GM04503 (cell line): ENCODE measurements around the gene DEDD.

Experiments used
- DNase-seq: peaks from one replicate; pipeline ENCODE4 v3.0.0-alpha.2; 2012; ENCODE audit warnings: low read depth

Gene DEDD

DNA sequence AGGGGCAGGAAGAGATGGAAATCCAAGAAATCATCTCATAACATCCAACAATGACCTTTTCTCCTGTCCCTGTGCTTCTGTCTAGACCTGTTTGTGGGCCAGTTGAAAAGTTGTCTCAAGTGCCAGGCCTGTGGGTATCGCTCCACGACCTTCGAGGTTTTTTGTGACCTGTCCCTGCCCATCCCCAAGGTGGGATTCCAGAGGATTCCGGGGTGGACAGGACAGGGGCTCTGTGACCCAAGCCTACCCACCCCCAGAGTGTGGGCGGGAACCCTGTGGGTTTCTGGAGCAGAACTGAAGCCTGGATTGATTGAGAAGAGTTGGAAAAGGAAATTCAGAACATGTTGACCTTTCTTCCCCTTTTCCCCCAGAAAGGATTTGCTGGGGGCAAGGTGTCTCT is 31.3 kb upstream of the DEDD start:
- no peak for DNase-seq

DNA sequence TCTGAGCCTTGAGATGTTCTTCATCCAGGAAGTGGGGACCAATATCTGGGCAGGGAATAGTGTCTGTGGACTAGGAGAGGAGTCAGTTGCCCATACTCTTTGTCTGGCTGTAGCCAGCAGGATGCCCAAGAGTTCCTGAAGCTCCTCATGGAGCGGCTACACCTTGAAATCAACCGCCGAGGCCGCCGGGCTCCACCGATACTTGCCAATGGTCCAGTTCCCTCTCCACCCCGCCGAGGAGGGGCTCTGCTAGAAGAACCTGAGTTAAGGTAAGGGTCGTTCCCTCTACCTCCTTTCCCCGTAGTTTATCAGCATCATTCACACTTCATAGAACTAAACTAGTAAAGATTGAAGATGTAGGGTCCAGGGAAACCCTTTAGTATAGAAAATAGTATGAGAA is 30.3 kb upstream of the DEDD start:
- no peak for DNase-seq

DNA sequence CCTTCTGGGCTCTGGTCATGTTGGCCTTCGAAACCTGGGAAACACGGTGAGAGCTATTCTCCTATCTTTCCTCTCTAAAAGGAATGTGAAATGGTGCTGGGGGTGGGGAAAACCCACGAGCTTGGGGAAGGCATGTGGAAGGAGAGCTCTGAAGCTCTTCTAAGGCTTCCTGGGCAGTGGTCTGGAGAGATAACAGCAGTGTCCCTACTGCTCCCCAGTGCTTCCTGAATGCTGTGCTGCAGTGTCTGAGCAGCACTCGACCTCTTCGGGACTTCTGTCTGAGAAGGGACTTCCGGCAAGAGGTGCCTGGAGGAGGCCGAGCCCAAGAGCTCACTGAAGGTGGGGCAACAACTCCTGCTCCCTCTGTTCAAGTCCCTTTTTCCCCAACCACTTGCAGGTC is 29.6 kb upstream of the DEDD start:
- DNase-seq = no peak

DNA sequence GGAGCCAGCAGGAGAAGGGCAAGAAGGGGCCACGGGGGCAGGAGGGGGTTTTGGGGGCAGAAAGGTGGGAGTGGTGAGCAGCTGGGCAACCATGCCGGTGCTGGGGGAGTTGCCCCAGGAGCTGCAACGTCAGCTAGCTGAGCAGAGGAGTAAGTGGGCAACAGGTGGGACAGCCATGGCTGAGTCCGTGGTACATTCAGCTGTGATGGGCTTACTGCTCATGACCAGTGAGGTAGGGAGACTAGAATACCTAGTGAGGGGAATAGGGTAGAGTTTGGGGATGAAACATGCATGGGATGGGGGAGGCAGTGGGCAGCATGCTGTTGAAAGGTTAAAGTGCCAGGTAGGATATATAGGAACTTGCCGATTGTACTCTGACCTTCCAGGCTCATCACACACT is 29.2 kb upstream of the DEDD start:
- no peak for DNase-seq

DNA sequence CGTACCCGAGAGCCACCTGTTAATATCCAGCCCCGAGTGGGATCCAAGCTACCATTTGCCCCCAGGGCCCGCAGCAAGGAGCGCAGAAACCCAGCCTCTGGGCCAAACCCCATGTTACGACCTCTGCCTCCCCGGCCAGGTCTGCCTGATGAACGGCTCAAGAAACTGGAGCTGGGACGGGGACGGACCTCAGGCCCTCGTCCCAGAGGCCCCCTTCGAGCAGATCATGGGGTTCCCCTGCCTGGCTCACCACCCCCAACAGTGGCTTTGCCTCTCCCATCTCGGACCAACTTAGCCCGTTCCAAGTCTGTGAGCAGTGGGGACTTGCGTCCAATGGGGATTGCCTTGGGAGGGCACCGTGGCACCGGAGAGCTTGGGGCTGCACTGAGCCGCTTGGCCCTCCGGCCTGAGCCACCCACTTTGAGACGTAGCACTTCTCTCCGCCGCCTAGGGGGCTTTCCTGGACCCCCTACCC is 28.2 kb upstream of the DEDD start:
- DNase-seq = no peak

DNA sequence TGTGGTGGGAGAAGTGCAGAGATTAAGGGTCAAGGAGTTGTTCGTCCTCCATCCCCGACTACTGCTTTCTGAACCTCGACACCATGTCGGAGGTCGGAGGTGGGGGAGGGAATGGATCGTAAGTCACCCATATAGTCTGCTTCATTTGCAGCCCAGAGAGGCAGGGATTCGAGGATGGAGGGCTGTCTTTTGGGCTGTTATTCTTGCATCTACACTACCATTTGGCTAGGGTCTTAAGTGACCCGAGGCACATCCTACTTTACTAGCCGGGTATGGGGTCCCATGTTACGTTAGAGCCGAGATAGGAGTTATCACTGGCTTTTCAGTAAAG is 27.4 kb upstream of the DEDD start:
- no peak for DNase-seq

DNA sequence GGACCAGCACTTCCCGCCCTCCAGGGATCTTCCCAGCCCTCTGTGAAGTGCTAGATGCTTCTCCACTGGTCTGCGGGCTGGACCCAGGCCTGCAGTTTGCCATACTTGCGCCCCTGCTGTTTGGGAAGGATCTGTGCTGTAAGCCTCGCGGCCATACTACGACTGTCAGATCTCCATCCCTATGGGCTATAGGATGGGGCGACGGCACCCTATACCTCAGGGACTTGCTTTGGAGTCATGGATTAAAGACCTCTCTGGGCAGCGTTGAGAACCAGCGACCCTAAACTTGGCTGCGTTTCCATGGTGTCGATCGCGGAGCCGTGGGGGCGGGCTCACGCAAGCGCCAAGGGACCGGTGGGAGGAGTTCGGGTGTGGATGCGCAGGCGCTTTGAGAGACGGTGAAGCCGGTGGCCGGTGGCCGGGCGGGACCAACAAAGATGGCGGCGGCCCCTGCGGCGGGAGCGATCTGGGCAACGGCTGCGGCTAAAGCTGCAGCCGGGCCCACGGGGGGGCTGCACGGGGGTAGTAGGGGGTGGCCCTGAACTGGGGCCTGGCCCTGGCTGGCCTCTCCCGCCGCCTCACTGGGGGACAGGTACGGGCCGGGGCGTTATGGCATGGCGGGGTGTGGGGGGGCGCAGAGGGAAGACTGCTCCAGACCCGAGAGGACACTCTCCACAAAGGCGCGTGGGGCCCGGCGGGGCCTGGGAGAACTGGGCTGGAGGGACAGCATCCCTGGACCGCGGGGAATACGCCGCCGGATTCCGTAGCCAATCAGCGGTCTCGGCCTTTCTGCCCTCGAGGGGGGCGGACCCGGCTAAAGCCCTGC is 26.8 kb upstream of the DEDD start, which contains the start of gene USP21:
Gene USP21, plus strand, starts transcription at position 414 of the 826 bp plus-strand sequence. CDS start 1,141 bp downstream, outside the sequence.
- peak; percentile 34 for DNase-seq

DNA sequence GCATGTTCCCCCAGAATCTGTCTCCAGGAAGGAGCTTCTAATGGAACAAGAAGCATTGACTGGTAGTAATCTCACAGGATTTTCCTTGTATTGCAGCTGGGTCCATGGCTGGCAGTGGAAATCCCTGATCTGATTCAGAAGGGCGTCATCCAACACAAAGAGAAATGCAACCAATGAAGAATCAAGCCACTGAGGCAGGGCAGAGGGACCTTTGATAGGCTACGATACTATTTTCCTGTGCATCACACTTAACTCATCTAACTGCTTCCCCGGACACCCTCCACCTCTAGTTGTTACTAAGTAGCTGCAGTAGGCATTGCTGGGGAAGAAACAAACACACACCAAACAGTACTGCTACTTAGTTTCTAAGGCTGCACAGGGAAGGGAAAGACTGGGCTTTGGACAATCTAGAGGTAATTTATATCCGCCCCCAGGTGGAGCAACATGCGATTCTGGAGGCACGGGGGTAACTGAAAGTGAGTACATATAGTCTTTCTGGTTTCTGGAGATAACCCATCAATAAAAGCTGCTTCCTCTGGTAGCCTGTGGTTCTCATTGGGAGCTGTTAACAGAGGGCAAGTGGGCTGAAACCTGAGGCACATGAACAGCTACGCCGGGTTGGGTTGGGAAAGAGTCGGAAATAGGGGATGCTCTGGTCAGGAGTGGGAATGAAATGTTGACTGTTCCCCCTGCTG is 26.0 kb upstream of the DEDD start:
- no peak for DNase-seq

DNA sequence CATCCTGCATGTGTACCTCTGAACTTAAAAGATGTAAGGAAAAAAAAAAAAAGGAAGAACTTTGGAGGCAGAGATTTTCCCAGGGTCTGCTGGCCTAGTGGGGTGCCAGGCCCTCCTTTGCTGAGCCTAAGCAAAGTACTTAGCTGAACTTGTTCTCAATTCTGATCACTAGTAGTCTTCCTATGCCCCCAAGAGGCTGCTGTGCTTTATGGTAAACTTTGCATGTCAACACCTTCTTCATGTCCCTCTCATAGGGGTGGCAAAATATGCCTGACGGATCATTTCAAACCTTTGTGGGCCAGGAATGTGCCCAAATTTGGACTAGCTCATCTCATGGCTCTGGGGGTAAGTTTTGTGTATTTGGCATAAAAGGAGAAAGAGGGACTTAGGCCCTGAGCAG is 25.4 kb upstream of the DEDD start:
- no peak for DNase-seq

DNA sequence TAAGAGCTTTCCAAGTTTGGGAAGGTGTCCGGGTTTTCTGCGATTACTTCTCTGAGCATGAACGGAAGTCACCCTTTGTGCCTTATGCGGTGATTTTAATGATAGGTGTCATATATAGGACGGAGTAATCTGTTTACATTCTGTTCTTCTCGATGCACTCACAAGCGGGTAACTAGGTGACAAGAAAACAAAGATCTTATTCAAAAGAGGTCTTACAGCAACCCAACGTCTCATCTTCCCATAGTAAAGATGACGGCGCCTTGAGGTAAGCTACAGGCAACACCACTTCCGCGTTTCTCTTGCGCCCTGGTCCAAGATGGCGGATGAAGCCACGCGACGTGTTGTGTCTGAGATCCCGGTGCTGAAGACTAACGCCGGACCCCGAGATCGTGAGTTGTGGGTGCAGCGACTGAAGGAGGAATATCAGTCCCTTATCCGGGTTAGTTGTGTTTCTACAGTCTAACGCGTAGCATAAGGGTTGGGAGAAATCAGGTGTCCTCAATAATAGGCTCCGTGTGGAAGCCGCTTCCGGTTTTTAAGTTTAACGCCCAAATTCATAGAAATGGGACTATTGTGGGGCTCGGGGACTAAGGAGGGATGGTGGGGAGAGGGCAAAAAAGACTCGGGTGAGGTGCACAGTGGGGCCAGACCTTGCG is 21.3 kb upstream of the DEDD start, which contains the start of gene UFC1:
Gene UFC1, plus strand, starts transcription at position 297 of the 656 bp plus-strand sequence. Its CDS starts 20 bp downstream, at position 317.
- peak; percentile 71 for DNase-seq

DNA sequence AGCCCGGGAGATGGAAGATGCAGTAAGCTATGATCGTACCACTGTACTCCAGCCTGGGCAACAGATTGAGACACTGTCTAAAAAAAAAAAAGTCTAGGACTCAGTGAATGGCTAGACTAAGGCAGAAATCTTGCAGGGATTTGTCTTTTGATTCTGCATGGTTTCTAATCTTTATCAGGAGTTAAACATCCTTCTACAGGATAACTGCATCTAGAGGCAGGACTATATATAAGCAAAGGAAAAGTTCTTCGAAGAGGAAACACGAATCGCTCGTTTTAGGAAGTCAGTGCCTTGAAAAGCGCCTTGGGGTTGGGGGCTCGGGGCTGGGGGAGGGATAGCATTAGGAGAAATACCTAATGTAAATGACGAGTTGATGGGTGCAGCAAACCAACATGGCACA is 20.7 kb upstream of the DEDD start:
- no peak for DNase-seq

DNA sequence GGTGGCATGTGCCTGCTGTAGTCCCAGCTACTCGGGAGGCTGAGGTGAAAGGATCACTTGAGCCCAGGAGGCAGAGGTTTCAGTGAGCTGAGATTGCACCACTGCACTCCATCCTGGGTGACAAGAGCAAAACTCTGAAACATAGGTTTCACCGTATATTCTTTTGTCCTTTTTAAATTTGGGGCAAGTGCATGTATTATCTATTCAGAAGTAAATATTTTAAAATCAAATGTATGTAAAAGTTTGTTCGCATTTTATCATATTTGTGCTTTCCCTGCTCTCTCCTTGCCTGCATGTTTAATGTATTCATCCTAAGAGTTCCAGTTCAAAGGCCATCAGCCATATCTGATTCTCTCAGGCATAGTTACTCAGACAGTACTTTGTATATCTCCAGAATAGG is 13.4 kb upstream of the DEDD start:
- no peak for DNase-seq

DNA sequence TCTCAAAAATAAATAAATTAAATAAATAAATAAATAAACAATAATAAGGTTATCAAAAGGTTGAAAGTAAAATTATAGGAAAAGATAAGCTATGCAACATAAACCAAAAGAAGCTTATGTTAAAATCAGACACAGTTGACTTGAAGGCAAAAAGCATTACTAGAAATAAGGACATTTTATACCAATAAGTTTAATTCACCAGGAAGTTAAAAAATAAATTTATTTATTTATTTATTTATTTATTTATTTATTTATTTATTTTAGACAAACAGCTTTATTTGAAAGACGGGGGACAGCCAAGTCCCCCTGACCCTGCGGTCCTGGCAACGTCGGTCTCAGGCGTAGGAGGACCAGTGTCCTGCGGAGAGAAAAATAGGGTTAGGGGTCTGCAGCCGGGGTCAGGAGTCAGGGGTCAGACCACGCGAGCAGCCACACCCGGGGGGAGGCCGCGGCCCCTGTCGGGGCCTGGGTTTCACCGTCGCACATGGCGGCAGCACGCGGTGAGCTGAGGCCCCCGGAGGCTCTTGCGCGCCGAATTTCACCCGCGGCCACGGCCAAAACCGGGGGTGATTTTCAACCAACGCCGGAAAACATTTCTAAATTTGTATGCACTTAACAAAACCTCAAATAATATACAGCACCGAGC is 8.4 kb upstream of the DEDD start:
- DNase-seq = no peak

DNA sequence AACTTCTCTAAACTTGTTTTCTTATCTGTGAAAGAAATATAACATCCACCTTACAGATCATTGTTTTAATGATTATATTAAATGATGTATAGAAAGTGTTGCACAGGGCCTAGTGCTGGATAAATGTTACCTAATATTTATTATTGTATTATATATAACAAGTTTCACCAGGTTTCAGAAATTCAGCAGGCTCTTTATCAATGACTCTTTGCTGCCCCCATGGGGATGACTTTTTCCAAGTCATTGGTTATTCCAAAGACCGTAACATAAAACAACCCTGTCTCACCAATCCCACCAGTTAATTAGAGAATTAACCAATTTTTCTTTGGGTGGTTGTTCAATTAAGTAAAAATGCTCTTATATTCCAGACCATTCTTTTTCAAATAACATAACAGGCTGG is 7.3 kb upstream of the DEDD start:
- no peak for DNase-seq

DNA sequence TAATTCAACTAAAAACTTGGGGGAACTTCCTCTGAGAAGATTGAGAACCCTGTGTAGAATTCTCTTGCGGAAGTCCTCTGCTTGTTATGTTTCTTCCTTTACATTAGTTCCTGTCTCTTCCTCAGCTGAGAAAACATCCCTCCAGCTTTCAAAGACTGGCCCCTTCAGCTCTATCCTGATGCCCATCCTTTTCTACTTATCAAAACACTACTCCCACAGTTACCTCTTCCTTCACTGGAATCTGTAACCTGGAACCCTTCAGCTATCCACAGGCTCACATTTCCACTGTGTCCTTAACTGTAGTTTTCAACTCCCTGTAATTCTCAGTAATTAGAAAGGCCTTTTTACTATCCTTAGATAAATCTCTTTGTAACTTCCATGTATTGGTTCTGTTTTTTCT is 6.0 kb upstream of the DEDD start:
- DNase-seq = no peak

DNA sequence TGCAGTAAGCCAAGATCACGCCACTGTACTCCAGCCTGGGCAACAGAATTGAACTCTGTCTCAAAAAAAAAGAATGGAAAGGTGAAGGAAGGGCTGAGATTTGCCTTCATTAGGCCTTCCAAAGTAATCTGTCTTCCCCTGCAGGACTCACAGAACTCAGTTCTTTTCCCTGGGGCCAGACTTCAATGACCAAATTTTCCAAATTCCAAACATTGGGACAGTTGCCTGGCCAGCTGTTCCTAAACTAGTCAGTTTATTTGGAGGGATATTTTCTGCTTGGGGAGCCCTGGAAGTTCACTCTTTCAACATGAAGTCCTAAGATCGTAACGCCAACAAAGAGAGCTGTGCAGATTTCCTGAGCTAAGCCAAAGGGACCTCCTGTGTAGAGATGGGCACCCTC is 5.4 kb upstream of the DEDD start:
- no peak for DNase-seq

DNA sequence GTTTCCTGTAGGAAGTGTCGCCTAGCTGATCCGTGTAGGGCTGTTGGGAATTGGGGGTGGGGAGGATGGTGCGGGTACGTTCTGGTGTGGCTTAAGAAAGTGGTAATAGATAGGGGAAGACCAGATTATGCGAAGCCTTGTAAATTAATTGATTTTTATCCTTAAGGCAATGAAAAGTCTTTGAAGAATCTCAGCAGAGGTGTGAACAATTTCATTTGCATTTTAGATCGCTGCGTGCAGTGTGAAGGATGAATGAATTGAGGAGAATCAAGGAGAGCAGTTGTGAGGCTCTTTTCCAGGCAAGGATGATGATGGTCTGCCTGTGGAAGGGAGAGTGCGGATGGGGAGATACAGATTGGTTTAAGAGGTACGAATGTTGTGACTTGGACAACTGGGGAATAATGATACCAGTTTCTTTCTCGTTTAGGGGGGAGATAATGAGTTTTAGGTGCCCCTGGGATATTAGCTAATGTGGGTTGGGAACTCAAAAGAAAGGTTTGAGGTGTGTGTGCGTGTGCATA is 813 bp upstream of the DEDD start:
- DNase-seq = no peak

DNA sequence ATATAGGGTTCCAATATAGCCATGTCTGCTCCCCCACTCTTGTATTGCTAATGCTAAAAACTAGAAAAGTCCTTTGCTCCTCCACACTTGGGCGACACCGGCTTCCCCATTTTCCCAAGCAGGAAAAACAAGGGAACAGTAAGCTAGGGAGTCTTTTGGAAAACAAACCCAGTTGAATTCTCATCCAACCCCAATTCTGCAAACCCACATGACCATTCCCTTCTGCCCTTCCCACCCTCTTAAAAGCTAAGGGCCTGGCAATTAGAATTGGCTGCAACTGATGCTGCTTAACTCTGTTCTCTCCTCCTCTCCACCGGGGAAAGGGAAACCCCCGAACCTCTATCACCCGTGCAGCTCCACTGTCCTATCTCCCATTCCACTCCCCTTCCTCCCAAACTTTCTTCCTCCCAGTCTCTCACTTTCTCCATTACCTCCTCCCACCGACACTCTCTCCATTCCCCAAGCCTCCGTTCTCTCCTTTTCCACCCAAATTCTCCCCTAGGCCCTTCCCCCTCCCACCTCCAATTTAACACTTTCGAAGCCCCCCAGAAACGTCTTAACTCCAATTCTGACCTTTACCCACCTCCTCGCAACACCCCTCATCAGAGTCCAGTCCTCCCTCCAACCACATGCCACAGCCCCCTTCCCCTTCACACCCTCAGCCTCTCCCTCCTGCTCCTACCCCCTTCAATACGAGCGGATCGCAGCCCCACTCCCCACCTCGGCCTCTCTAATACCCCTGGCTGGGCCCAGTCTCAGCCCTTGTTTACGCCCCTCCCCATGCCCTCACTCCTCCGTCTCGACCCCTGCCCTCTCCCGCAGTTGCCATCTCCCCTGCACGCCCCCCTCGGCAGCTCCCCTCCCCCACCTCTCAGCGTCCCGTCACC is 701 bp downstream of the DEDD start:
- no peak for DNase-seq

DNA sequence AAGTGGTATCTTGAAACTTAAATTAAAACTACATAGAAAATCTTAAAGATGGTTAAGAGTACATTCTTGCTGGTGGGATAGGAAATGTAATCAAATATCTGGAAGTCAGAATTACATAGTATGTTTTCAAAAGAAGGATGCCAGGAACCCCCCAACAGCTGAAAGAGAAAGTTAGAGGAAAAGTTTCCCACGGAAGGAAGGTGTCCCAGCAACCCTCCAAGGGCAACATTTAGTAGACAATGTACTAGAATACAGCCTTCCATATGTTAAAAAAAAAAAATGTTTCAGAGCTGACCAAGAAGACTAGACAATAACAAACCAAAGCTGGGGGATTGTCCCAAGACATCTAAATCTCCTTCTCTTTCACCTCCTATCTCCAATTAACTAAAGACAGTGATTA is 2.2 kb downstream of the DEDD start:
- no peak for DNase-seq

DNA sequence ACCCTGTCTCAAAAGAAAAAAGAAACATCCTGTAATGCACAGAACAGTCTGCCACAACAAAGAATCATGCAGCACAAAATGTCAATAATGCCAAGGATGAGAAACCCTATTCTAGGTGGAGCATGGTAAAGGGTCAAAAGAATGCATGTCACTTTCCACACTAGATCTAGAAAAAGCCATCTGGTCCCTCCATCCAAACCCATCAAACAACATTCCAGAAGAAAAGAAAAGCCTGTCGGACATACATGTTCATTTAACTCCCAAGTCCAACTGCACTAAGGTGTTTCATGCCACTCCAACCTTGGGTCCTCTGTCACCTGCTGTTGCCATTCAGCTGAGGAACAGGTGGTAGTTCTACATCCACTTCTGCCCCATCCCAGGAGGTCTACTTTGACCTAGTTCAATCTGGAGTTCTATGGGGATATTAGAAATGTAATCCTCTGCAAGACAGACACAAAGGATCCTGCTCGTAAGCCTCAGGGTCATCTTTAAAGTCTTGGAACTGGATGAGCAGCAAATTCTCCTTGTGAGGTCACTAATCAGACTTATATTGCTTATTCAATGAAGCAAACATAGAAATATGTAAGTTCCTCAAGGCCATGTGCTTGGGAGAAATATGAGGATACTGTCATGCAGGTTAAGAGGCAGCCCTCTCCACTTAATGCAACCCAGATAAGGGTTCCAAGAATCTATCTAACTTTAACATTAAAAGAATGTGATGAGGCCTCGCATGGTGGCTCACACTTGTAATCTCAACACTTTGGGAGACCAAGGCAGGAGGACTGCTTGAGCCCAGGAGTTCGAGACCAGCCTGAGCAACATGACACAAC is 3.7 kb downstream of the DEDD start:
- no peak for DNase-seq
